Activated CD8-positive, alpha-beta T cell treated with anti-CD3 and anti-CD28 coated beads, Interleukin-2, amount 10 ng/mL, durations not matched to agents 7 days and 5 days (primary cell): Measurements from ENCODE around the gene CFC1. TPM values are rescaled to one million over a fixed set of nuclear protein-coding genes. Genes with fewer than 3 reads are reported as not detected.
"Not testable (repeated sequence)": the region's sequence is repeated elsewhere in the genome, so short reads cannot be mapped to it uniquely, and the experiment has no call there.

Experiments
- ATAC-seq: fragments of 150-1000 bp; cut with Tn5 transposase; one replicate; pipeline ENCODE4 v1.10.0; 2021; ENCODE audit warnings: moderate library complexity
- CTCF ChIA-PET: fragments of 350-600 bp; sonication (Branson Sonifier 250); formaldehyde crosslinking; loops from one replicate; lab custom pipeline; 2021; ENCODE audit warnings: antibody characterized with exemption; lab: Charles Lee
- POLR2A ChIA-PET: fragments of 350-600 bp; sonication (Branson Sonifier 250); formaldehyde crosslinking; loops from one replicate; lab custom pipeline; 2021; ENCODE audit warnings: antibody characterized with exemption; lab: Charles Lee
- DNase-seq: peaks from one replicate; pipeline ENCODE4 v3.0.0-alpha.2; 2020
- H3K27ac Mint-ChIP-seq: one replicate; pipeline ENCODE4 v1.8.0; 2021; ENCODE audit warnings: mild to moderate bottlenecking, mixed read lengths
- H3K27me3 Mint-ChIP-seq: one replicate; pipeline ENCODE4 v1.8.0; 2021; ENCODE audit warnings: low read depth, mixed read lengths
- H3K36me3 Mint-ChIP-seq: one replicate; pipeline ENCODE4 v1.8.0; 2021; ENCODE audit warnings: low read depth, mixed read lengths
- H3K4me1 Mint-ChIP-seq: one replicate; pipeline ENCODE4 v1.8.0; 2021; ENCODE audit warnings: low read depth, mixed read lengths
- H3K4me3 Mint-ChIP-seq: one replicate; pipeline ENCODE4 v1.8.0; 2021; ENCODE audit warnings: mild to moderate bottlenecking, mixed read lengths
- H3K9me3 Mint-ChIP-seq: one replicate; pipeline ENCODE4 v1.8.0; 2022; ENCODE audit warnings: mixed read lengths; ENCODE audit not compliant: insufficient read depth
- total RNA-seq, 2 experiments: library from RNA; stranded (reverse); gene quantifications; one replicate each; pipeline ENCODE4 v1.2.3, GENCODE V29; 2021

The CFC1 gene
- total RNA-seq, 2 experiments from 2014 or later = not detected

GRCh38 chr2:130577559-130577958 is 21.8 kb downstream of the CFC1 start:
- H3K4me3 Mint-ChIP-seq, DNase-seq, ATAC-seq, H3K27ac Mint-ChIP-seq, H3K4me1 Mint-ChIP-seq, H3K27me3 Mint-ChIP-seq, H3K9me3 Mint-ChIP-seq, H3K36me3 Mint-ChIP-seq, POLR2A ChIA-PET, CTCF ChIA-PET: not testable (repeated sequence)

- H3K36me3 Mint-ChIP-seq, POLR2A ChIA-PET, H3K4me3 Mint-ChIP-seq, H3K27ac Mint-ChIP-seq, DNase-seq, H3K9me3 Mint-ChIP-seq, CTCF ChIA-PET, H3K27me3 Mint-ChIP-seq, H3K4me1 Mint-ChIP-seq, ATAC-seq: not testable (repeated sequence)
Observed at GRCh38 chr2:130576209-130576784, 23.1 kb downstream of the CFC1 start.

DNA sequence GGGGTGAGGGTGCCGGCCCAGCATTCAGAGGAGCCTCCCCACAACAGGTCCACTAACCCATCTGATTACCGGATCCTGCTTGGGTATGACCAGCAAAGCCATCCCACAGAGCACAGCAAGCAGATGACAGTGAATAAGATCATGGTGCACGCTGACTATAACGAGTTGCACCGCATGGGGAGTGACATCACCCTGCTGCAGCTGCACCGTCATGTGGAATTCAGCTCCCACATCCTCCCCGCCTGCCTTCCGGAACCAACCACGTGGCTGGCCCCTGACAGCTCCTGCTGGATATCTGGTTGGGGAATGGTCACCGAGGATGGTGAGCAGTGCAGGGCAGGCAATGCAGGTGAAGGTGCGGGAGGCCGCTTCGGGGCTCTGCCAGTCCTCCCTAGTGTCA is 25.1 kb downstream of the CFC1 start:
- CTCF ChIA-PET, POLR2A ChIA-PET, H3K36me3 Mint-ChIP-seq, H3K4me3 Mint-ChIP-seq, H3K9me3 Mint-ChIP-seq, ATAC-seq, DNase-seq, H3K27me3 Mint-ChIP-seq, H3K27ac Mint-ChIP-seq, H3K4me1 Mint-ChIP-seq: not testable (repeated sequence)

- H3K27me3 Mint-ChIP-seq, H3K4me1 Mint-ChIP-seq, H3K36me3 Mint-ChIP-seq, H3K27ac Mint-ChIP-seq, H3K9me3 Mint-ChIP-seq, POLR2A ChIA-PET, H3K4me3 Mint-ChIP-seq, CTCF ChIA-PET, ATAC-seq, DNase-seq: not testable (repeated sequence)
Observed at GRCh38 chr2:130571929-130572328, 27.4 kb downstream of the CFC1 start.

GRCh38 chr2:130566165-130566564 is 33.2 kb downstream of the CFC1 start:
- ATAC-seq, H3K36me3 Mint-ChIP-seq, POLR2A ChIA-PET, DNase-seq, H3K4me3 Mint-ChIP-seq, H3K27me3 Mint-ChIP-seq, H3K27ac Mint-ChIP-seq, H3K9me3 Mint-ChIP-seq, CTCF ChIA-PET, H3K4me1 Mint-ChIP-seq: not testable (repeated sequence)

- H3K27me3 Mint-ChIP-seq, DNase-seq, H3K36me3 Mint-ChIP-seq, ATAC-seq, H3K4me3 Mint-ChIP-seq, H3K27ac Mint-ChIP-seq, POLR2A ChIA-PET, H3K9me3 Mint-ChIP-seq, H3K4me1 Mint-ChIP-seq, CTCF ChIA-PET: not testable (repeated sequence)
Observed at GRCh38 chr2:130556441-130556840, 42.9 kb downstream of the CFC1 start.

DNA sequence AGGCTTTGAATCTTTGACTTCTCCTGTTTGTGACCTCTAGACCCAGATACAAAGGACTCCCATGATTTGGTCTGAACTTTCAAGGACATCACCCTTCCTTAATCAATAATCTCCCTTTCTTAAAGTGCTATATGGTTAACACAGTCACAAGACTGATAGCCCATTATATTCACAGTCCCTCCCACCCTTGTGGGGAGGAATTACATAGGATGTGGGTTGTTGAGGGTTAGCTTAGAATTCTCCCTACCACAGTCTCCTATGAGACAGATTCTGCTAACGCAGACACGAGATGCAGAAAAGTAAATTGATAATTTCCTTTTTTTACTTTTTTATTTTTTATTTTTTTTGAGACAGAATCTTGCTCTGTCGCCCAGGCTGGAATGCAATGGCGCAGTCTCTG is 45.2 kb downstream of the CFC1 start:
- H3K9me3 Mint-ChIP-seq, CTCF ChIA-PET, H3K4me1 Mint-ChIP-seq, H3K4me3 Mint-ChIP-seq, H3K36me3 Mint-ChIP-seq, H3K27me3 Mint-ChIP-seq, DNase-seq, POLR2A ChIA-PET, ATAC-seq, H3K27ac Mint-ChIP-seq: not testable (repeated sequence)

- H3K27me3 Mint-ChIP-seq, H3K4me3 Mint-ChIP-seq, H3K36me3 Mint-ChIP-seq, CTCF ChIA-PET, POLR2A ChIA-PET, ATAC-seq, H3K9me3 Mint-ChIP-seq, H3K4me1 Mint-ChIP-seq, DNase-seq, H3K27ac Mint-ChIP-seq: not testable (repeated sequence)
Observed at GRCh38 chr2:130549475-130549874, 49.9 kb downstream of the CFC1 start.

- H3K36me3 Mint-ChIP-seq, ATAC-seq, H3K9me3 Mint-ChIP-seq, POLR2A ChIA-PET, CTCF ChIA-PET, H3K4me3 Mint-ChIP-seq, H3K4me1 Mint-ChIP-seq, H3K27me3 Mint-ChIP-seq, H3K27ac Mint-ChIP-seq, DNase-seq: not testable (repeated sequence)
Observed at GRCh38 chr2:130548418-130548817, 51.0 kb downstream of the CFC1 start.

- H3K4me3 Mint-ChIP-seq, H3K36me3 Mint-ChIP-seq, H3K27me3 Mint-ChIP-seq, DNase-seq, H3K27ac Mint-ChIP-seq, POLR2A ChIA-PET, H3K9me3 Mint-ChIP-seq, CTCF ChIA-PET, ATAC-seq, H3K4me1 Mint-ChIP-seq: not testable (repeated sequence)
Observed at GRCh38 chr2:130544978-130545377, 54.4 kb downstream of the CFC1 start.

GRCh38 chr2:130543785-130544528 is 55.4 kb downstream of the CFC1 start:
- H3K4me1 Mint-ChIP-seq, H3K27ac Mint-ChIP-seq, H3K9me3 Mint-ChIP-seq, DNase-seq, H3K4me3 Mint-ChIP-seq, ATAC-seq, CTCF ChIA-PET, H3K36me3 Mint-ChIP-seq, POLR2A ChIA-PET, H3K27me3 Mint-ChIP-seq: not testable (repeated sequence)

DNA sequence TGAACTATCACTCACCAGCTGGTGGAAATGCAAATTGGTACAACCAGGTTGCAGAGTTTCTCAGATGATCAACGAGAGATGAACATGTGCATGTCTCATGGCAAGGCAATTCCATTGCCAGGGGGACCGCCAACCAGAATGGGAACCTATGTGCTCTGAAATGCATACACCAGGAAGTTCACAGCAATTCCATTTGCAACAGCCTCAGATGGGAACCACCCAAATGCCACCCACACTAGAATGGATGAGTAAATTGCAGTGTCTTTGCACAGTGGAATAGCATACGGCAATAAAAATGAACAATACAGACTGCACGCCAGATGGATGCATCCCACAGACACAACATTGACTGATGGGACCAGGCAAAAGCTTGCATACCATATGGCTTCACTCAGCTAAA is 56.6 kb downstream of the CFC1 start:
- CTCF ChIA-PET, POLR2A ChIA-PET, DNase-seq, H3K4me1 Mint-ChIP-seq, ATAC-seq, H3K9me3 Mint-ChIP-seq, H3K4me3 Mint-ChIP-seq, H3K27me3 Mint-ChIP-seq, H3K36me3 Mint-ChIP-seq, H3K27ac Mint-ChIP-seq: not testable (repeated sequence)
